Sigmoid colon (tissue), 7 donors: ENCODE measurements around the gene TRIM73. TPM values are rescaled to one million over a fixed set of nuclear protein-coding genes. Genes with fewer than 3 reads are reported as not detected.
"Not testable (repeated sequence)": the region's sequence is repeated elsewhere in the genome, so short reads cannot be mapped to it uniquely, and the experiment has no call there.

Source experiments
- DNase-seq: peaks from one replicate; pipeline ENCODE4 v3.0.0-alpha.2; 2019
- H3K27ac ChIP-seq, 4 donors: fragments of 200-600 bp; sonication (generic); one replicate each; pipeline ENCODE4 v1.5.1; 2016 to 2019; ENCODE audit warnings: mild to moderate bottlenecking in 1 of 4
- H3K27me3 ChIP-seq, 3 donors: fragments of 200-600 bp; sonication (generic); one replicate each; pipeline ENCODE4 v1.5.1; 2019; ENCODE audit warnings: mild to moderate bottlenecking in 1 of 3
- H3K36me3 ChIP-seq, 4 donors: fragments of 200-600 bp; sonication (generic); one replicate each; pipeline ENCODE4 v1.5.1; 2016 to 2019
- H3K4me1 ChIP-seq, 4 donors: fragments of 200-600 bp; sonication (generic); one replicate each; pipeline ENCODE4 v1.5.1; 2017 to 2019
- H3K4me3 ChIP-seq, 4 donors: fragments of 200-600 bp; sonication (generic); one replicate each; pipeline ENCODE4 v1.5.1; 2017 to 2019; ENCODE audit warnings: mild to moderate bottlenecking in 2 of 4, moderate library complexity in 1 of 4
- H3K9me3 ChIP-seq, 4 donors: fragments of 200-600 bp in 3 of 4; sonication (generic) in 3 of 4; one replicate each; pipeline versions ENCODE4 v1.5.1 to v1.6.1; 2013 to 2019
- WGBS, 2 donors: extraction: QIAGEN DNeasy Blood & Tissue Kit; methylation state at CpG; one replicate each; pipeline ENCODE4 v1.1.7; 2013; 5-methylcytosine and 5-hydroxymethylcytosine counted together
- intact Hi-C: fragments of 100-400 bp; cut with DNase I; formaldehyde crosslinking; loops from one replicate; pipeline ENCODE4 v1.15.1; 2023
- polyA plus RNA-seq, 3 donors: library from polyadenylated mRNA; stranded (reverse); fragments of 200-250 nt; gene quantifications; one replicate each; pipeline ENCODE4 v1.2.3, GENCODE V29; 2013
- total RNA-seq, 4 donors: library from RNA; depleted of rRNA; stranded (reverse); fragments of >200 nt; gene quantifications; one replicate each; pipeline ENCODE4 v1.1.0, GENCODE V29; 2016
- donor health status: healthy with polysubstance abuse.
- donor health status: Bipolar disorder and iron deficiency.
- donor health status: healthy.

TRIM73 gene
- total and polyA plus RNA-seq, 7 donors: 0.36 to 4.2 (median 1.5) TPM; not detected in 1

GRCh38 chr7:75403455-75404443, 8.3 kb downstream of the TRIM73 start:
- intact Hi-C loops, DNase-seq, H3K4me1 ChIP-seq, H3K4me3 ChIP-seq, H3K9me3 ChIP-seq, H3K27me3 ChIP-seq, H3K36me3 ChIP-seq, H3K27ac ChIP-seq: not testable (repeated sequence)
- WGBS, 2 donors: no CpG with 5 or more reads among the region's 28 CpGs

DNA sequence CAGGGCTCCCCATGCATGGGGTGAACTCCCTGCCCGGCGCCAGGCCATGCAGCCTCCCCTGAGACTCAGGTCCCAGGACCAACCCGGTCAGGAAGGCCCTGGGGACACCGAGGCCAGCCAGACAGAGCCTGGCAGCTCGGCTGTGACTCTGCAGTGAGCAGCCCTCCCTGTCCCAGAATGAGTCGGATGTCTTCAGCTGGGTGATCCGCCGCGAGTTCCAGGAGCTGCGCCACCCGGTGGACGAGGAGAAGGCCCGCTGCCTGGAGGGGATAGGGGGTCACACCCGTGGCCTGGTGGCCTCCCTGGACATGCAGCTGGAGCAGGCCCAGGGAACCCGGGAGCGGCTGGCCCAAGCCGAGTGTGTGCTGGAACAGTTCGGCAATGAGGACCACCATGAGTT, 9.2 kb downstream of the TRIM73 start:
- DNase-seq, H3K36me3 ChIP-seq, intact Hi-C loops, H3K4me1 ChIP-seq, H3K27ac ChIP-seq, H3K4me3 ChIP-seq, H3K9me3 ChIP-seq, H3K27me3 ChIP-seq: not testable (repeated sequence)
- 79 to 89% methylated on average over 4 of the region's 18 CpGs for WGBS, 2 donors

DNA sequence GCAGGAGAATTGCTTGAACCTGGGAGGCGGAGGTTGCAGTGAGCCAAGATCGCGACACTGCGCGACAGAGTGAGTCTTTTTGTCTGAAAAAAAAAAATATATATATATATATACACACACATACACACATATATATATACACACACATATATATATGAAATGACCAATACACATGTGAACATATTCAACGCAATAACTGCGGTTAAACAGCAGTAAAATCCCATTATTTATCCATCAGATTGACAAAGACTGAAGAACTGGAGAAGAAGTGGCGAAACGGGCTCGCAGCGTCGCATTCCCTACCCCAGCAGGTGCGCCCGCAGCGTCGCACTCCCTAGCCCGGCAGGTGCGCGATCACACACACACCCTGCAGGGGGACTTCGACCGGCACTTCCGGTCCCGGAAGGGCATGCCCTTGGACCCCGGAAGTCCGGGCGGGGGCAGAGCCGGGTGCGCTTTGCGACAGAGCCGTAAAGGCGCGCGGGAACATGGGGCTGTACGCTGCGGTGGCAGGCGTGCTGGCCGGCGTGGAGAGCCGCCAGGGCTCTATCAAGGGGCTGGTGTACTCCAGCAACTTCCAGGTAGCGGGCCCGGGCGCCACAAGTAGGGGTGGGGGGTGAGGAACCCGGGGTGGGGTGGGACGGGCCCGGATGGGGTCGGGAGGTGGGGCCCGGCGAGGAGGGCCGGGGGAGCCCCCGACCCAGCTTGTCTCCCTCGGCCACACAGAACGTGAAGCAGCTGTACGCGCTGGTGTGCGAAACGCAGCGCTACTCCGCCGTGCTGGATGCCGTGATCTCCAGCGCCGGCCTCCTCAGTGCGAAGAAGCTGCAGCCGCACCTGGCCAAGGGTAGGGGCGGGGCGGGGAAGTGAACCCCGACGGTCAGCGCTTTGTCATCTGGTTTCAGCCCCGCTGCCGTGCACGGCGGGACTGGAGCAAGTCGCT, 14.7 kb downstream of the TRIM73 start:
- peak; percentile 42 for DNase-seq
- H3K4me3 ChIP-seq: peak overlapping the region; percentile 34 to 47 (median 39)
- H3K9me3 ChIP-seq, H3K27ac ChIP-seq, intact Hi-C loops, H3K4me1 ChIP-seq, H3K27me3 ChIP-seq, H3K36me3 ChIP-seq: not testable (repeated sequence)
- 2 to 14% methylated on average over 13 to 15 of the region's 74 CpGs for WGBS, 2 donors

GRCh38 chr7:75410823-75411173, 15.4 kb downstream of the TRIM73 start:
- H3K9me3 ChIP-seq, intact Hi-C loops, H3K27ac ChIP-seq, H3K4me3 ChIP-seq, DNase-seq, H3K36me3 ChIP-seq, H3K4me1 ChIP-seq, H3K27me3 ChIP-seq: not testable (repeated sequence)
- WGBS, 2 donors: no CpG with 5 or more reads among the region's 13 CpGs

DNA sequence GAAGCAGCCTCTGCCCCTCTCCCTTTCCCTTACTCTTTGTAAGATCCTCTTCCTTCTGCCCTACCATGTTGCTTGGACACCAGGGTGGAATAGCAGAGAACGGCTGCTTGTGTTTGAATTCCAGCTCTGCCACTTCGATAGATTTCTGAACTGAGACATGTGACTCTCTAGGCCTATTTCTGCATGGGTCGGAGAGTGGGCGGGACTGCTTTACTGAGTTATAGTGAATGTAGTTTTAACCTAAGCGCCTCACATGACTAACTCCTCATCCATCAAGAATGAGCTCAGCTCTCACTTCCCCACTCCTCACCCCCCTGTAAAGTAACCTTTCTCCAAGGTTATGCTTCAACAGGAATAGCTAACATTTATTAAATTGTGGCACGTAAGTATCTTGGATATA, 18.8 kb downstream of the TRIM73 start:
- H3K36me3 ChIP-seq: peaks cover 0 to 21% (median 6%) of the 10 kb centered on the region in 4 donors
- 81 to 86% methylated on average over 4 to 5 of the region's 6 CpGs for WGBS, 2 donors
- H3K4me1 ChIP-seq, intact Hi-C loops, H3K27me3 ChIP-seq, DNase-seq, H3K27ac ChIP-seq, H3K4me3 ChIP-seq, H3K9me3 ChIP-seq: not testable (repeated sequence)

- DNase-seq, H3K9me3 ChIP-seq, H3K27ac ChIP-seq, intact Hi-C loops, H3K4me1 ChIP-seq, H3K27me3 ChIP-seq, H3K4me3 ChIP-seq: not testable (repeated sequence)
- WGBS, 2 donors: 79 to 88% methylated on average over 12 of the region's 13 CpGs
- peaks cover 0 to 22% (median 6%) of the 10 kb centered on the region in 4 donors for H3K36me3 ChIP-seq
Observed at GRCh38 chr7:75414708-75415427, 19.4 kb downstream of the TRIM73 start.

DNA sequence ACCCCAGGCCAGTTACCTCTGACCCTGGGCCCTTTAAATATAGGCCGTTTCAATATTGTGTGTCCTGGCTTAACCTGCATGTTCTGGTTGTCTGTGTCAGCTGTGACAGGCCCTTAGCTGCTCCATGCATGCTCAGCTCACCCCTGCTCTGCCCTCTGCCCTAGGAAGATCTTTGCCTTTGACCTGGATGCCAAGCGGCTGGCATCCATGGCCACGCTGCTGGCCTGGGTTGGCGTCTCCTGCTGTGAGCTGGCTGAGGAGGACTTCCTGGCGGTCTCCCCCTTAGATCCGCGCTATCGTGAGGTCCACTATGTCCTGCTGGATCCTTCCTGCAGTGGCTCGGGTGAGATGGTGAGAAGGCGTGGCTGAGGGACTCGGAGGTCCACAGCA, 20.0 kb downstream of the TRIM73 start:
- H3K9me3 ChIP-seq, H3K4me3 ChIP-seq, H3K27me3 ChIP-seq, DNase-seq, H3K27ac ChIP-seq, H3K4me1 ChIP-seq, intact Hi-C loops: not testable (repeated sequence)
- 87 to 94% methylated on average over 11 of the region's 11 CpGs for WGBS, 2 donors
- peaks cover 0 to 22% (median 6%) of the 10 kb centered on the region in 4 donors for H3K36me3 ChIP-seq

DNA sequence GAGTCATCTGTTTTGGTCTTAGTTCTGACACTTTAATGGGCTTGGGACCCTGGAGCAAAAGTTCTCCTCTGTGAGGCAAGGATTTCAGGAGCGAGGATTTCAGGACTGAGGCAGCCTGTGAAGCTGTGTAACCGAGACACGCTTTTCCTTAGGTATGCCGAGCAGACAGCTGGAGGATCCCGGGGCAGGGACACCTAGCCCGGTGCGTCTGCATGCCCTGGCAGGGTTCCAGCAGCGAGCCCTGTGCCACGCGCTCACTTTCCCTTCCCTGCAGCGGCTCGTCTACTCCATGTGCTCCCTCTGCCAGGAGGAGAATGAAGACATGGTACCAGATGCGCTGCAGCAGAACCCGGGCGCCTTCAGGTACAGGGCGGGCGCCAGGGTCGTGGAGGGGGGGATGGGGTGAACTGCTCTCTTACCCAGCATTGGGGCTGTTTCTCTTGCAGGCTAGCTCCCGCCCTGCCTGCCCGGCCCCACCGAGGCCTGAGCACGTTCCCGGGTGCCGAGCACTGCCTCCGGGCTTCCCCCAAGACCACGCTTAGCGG, 20.5 kb downstream of the TRIM73 start:
- WGBS, 2 donors: 90 to 94% methylated on average over 20 of the region's 27 CpGs

DNA sequence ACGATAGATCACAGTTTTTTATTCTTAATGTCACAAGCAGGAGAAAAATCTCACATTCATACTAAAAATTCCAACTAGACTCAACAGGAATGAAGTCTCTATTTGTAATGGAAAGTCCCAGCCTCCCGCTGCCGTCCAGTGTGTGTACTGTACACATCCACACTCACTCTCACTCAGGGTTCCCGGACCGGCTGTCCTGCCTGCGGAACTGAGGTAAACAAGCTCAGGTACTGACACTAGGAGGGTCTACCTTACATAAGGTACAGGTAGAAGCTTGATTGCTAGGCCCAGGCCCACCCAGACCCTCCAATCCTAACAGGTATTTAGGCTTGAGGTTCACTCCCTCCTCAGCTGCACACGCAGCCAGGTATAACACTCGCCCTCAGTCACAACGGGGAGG, 21.4 kb downstream of the TRIM73 start:
- peak; percentile 37 for DNase-seq
- H3K4me1 ChIP-seq, H3K27ac ChIP-seq, H3K27me3 ChIP-seq, H3K9me3 ChIP-seq, H3K4me3 ChIP-seq, intact Hi-C loops: not testable (repeated sequence)
- 90% methylated on average over 8 of the region's 9 CpGs for WGBS, 2 donors
- H3K36me3 ChIP-seq: peaks cover 2 to 33% (median 13%) of the 10 kb centered on the region in 4 donors

More for the DNA sequence above, 20.5 kb downstream of the TRIM73 start:
- intact Hi-C loops, H3K4me1 ChIP-seq, H3K27ac ChIP-seq, DNase-seq, H3K9me3 ChIP-seq, H3K4me3 ChIP-seq, H3K27me3 ChIP-seq: not testable (repeated sequence)
- H3K36me3 ChIP-seq: peaks cover 0 to 25% (median 7%) of the 10 kb centered on the region in 4 donors

- H3K27me3 ChIP-seq, H3K4me3 ChIP-seq, H3K9me3 ChIP-seq, intact Hi-C loops, H3K4me1 ChIP-seq, H3K27ac ChIP-seq: not testable (repeated sequence)
- peak; percentile 49 for DNase-seq
- peaks cover 5 to 35% (median 13%) of the 10 kb centered on the region in 4 donors for H3K36me3 ChIP-seq
- 88 to 92% methylated on average over 16 of the region's 20 CpGs for WGBS, 2 donors
Observed at GRCh38 chr7:75418292-75418858, 22.9 kb downstream of the TRIM73 start.

DNA sequence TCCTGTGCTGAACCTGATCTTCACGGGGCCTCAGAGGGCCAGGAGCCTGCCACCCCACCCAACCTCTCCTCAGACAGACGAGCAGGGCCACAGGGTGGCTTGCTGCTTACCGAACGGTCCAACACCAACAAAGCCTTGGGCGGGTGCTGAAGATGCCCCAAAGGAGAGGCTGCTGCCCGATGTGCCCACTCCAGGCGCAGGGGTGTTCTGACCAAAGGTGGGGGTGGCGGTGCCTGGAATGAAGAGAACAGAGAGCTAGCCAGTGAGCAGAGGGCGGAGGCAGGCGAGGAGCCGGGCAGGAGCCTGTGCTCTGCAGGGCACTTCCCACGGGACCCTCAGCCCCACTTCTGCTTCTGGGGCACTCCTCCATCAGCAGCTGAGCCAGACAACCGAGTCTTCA, 23.8 kb downstream of the TRIM73 start:
- peaks cover 5 to 43% (median 13%) of the 10 kb centered on the region in 4 donors for H3K36me3 ChIP-seq
- H3K4me3 ChIP-seq, H3K4me1 ChIP-seq, H3K27me3 ChIP-seq, H3K27ac ChIP-seq, intact Hi-C loops, H3K9me3 ChIP-seq: not testable (repeated sequence)
- peak; percentile 52 for DNase-seq
- WGBS, 2 donors: 88 to 89% methylated on average over 12 to 13 of the region's 13 CpGs
